ENCODE results near the gene MR1. TPM values are rescaled to one million over a fixed set of nuclear protein-coding genes. Genes with fewer than 3 reads are reported as not detected.

The MR1 gene
- total RNA-seq, 2 donors from 2014 or later = 3.0 to 8.7 TPM

DNA sequence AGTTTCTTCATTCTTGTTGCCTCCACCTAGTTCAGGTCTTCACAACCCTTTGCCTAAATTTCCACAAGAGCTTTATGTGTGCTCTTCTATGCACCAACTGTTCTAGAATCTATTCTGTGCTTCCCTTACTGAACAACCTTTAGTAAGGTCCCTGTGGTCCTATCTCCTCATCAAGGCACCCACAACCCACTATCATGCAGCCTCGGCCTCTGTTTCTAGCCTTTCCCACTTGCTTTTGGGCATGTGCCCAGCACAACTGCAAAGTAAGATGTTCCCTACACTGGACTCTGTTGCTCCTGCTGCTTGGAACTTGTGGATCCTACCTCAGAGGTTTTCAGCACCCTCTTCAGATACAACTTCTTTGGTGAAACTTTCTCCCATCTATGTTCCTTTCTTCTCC is 52.3 kb downstream of the MR1 start:
- H3K9me3 ChIP-seq = no peaks in the 10 kb centered on the region
- H3K27me3 ChIP-seq = no peaks in the 10 kb centered on the region
- intact Hi-C loops (cut with DNase I) = loop anchor here (2.0 to 5.0 kb wide), 2 partner anchors 44 to 57 kb away; no protein-coding TSS in a partner anchor
- H3K9ac ChIP-seq (ENCODE audit: low read depth in 2 of 2, low read length in 2 of 2) = no peak overlapping the region
- H3K4me3 ChIP-seq = no peak overlapping the region
- DNase-seq = no peak
- H3K27ac ChIP-seq = no peak overlapping the region
- no peaks in the 10 kb centered on the region for H3K36me3 ChIP-seq
- peaks cover under 1% of the 10 kb centered on the region for H3K4me1 ChIP-seq
- TF ChIP-seq, protein P1, sequence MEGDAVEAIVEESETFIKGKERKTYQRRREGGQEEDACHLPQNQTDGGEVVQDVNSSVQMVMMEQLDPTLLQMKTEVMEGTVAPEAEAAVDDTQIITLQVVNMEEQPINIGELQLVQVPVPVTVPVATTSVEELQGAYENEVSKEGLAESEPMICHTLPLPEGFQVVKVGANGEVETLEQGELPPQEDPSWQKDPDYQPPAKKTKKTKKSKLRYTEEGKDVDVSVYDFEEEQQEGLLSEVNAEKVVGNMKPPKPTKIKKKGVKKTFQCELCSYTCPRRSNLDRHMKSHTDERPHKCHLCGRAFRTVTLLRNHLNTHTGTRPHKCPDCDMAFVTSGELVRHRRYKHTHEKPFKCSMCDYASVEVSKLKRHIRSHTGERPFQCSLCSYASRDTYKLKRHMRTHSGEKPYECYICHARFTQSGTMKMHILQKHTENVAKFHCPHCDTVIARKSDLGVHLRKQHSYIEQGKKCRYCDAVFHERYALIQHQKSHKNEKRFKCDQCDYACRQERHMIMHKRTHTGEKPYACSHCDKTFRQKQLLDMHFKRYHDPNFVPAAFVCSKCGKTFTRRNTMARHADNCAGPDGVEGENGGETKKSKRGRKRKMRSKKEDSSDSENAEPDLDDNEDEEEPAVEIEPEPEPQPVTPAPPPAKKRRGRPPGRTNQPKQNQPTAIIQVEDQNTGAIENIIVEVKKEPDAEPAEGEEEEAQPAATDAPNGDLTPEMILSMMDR (IDR thresholded peaks at IDR 0.05) = no peak

DNA sequence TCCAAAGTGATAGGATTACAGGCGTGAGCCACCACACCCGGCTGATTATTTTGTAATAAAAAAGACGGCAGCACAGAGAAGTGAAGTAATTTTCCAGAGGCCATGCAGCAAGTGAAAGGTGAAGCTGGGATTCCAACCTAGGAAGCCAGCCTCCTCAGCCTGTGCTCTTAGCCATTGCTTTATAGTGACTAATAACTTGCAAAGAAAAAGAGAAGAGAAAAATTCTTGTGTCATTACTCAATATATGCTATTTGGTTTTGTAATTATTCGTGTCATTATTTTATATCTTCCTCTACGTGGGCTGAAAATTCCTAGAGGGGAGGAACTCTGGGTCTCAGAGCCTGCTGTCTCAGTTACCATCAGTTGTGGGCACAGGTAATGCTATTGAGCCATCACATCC is 53.1 kb downstream of the MR1 start:
- peaks cover 4% of the 10 kb centered on the region for H3K4me1 ChIP-seq
- no peaks in the 10 kb centered on the region for H3K9me3 ChIP-seq
- H3K27ac ChIP-seq = no peak overlapping the region
- H3K27me3 ChIP-seq = no peaks in the 10 kb centered on the region
- H3K36me3 ChIP-seq = no peaks in the 10 kb centered on the region
- TF ChIP-seq, protein P1 (IDR thresholded peaks at IDR 0.05) = no peak
- intact Hi-C loops (cut with DNase I) = loop anchor here (2.0 to 5.0 kb wide), 2 partner anchors 45 to 56 kb away; no protein-coding TSS in a partner anchor
- H3K9ac ChIP-seq (ENCODE audit: low read depth in 2 of 2, low read length in 2 of 2) = no peak overlapping the region
- no peak for DNase-seq
- no peak overlapping the region for H3K4me3 ChIP-seq

DNA sequence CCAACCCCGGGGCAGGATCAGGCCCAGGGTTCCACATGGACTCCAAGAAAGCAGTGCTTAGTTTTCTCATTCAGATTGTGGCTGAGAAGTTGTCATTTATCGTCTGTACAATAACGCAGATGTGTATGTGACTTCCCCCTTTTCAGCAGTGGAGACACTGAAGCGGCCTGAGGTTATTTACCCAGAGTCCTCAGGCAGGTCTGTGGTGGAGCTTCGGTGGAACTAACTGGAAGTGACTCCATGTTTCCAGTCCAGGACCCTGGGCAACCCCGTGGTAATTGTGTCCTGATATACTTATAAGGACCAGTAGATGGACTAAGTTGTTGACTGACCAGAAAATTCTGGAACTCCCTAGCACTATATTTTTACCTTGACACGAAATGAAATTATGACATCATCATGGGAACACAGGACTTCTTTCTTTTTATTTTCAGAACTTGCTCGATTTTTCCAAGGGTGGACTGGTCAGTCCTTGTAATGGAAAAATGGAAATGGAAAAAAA is 53.7 kb downstream of the MR1 start:
- Histone ChIP-seq H3K9ac (ENCODE audit: low read depth in 2 of 2, low read length in 2 of 2) (no peak overlapping the region), H3K27ac (peak overlapping the region; percentile 96), H3K4me1 (peaks cover 4% of the 10 kb centered on the region), H3K9me3 (no peaks in the 10 kb centered on the region), H3K4me3 (no peak overlapping the region), H3K27me3 (no peaks in the 10 kb centered on the region), H3K36me3 (no peaks in the 10 kb centered on the region)
- intact Hi-C loops (cut with DNase I) = loop anchor here (2.0 to 5.0 kb wide), 2 partner anchors 45 to 55 kb away; no protein-coding TSS in a partner anchor
- no peak for DNase-seq
- TF ChIP-seq, protein P1 (IDR thresholded peaks at IDR 0.05) = no peak

DNA sequence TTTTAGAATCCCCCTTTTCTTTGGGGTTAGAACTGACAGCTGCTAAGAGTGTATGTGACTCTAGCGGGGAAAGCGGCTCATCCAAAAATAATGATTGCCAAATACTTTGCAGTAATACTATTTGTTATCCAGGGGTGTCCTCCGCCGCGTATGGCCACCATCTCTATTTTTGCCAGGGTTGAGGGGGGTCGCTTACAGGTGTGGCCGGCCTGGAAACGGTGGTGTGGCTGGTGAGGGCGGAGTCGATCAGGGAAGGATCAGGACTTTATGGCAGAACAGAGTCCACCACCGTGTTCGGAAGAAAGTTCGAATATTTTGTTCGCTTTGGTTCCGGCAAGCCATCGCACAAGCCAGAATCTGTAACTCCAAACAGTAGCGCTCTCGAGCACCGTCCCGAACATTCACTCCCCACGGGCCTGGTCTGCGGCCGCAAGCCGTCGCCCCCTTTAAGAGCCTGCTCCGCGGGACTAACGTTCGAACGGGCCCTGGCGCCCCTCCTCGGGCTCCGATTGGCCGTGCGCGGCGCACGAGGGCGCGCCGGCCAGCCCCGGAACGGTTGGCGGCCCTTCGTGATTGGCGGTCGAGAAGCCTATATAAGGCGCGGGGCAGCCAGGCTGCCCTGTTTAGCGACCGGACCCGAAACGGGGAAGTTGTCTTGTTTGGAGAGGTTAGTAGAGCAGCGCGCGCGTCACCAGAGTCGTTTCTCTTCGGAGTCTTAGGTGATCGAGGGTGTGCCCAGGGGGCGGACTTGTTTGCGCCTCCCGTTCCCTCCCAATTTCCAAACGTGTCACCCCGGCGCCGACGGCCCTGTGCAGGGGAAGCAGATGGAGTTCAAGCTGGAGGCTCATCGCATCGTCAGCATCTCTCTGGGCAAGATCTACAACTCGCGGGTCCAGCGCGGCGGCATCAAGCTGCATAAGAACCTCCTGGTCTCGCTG is 54.6 kb downstream of the MR1 start, which contains the start of gene IER5:
TSS of gene IER5 (plus strand) at position 622 of the 938 bp plus-strand sequence. CDS start at position 825, 203 bp downstream.
- Histone ChIP-seq H3K27me3 (no peaks in the 10 kb centered on the region), H3K4me1 (peaks cover 4% of the 10 kb centered on the region), H3K27ac (peak within 1 kb of the TSS; percentile 96), H3K9ac (ENCODE audit: low read depth in 2 of 2, low read length in 2 of 2) (peak within 1 kb of the TSS; percentile 81 to 96), H3K9me3 (no peaks in the 10 kb centered on the region), H3K36me3 (no peaks in the 10 kb centered on the region), H3K4me3 (peak within 1 kb of the TSS; percentile 60)
- DNase-seq = peak; percentile 99
- intact Hi-C loops (cut with DNase I) = loop anchor here (5.0 kb wide), 1 partner anchor 46 kb away; no protein-coding TSS in a partner anchor
- TF ChIP-seq, protein P1 (IDR thresholded peaks at IDR 0.05) = no peak

DNA sequence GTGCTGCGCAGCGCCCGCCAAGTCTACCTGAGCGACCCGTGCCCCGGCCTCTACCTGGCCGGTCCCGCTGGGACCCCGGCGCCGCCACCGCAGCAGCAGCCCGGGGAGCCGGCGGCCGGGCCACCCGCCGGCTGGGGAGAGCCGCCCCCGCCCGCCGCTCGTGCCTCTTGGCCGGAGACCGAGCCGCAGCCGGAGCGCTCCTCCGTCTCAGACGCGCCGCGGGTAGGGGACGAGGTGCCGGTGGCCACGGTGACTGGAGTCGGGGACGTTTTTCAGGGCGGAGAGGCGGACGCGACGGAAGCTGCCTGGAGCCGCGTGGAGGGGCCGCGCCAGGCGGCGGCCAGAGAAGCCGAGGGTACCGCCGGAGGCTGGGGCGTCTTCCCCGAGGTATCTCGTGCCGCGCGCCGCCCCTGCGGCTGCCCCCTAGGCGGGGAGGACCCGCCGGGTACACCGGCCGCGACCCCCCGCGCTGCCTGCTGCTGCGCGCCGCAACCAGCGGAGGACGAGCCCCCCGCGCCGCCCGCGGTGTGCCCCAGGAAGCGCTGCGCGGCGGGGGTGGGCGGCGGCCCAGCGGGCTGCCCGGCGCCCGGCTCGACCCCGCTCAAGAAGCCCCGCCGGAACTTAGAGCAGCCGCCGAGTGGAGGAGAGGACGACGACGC is 55.4 kb downstream of the MR1 start:
- no peak for DNase-seq
- Histone ChIP-seq H3K27me3 (no peaks in the 10 kb centered on the region), H3K36me3 (no peaks in the 10 kb centered on the region), H3K9ac (ENCODE audit: low read depth in 2 of 2, low read length in 2 of 2) (peak overlapping the region; percentile 81 to 96), H3K27ac (peak overlapping the region; percentile 96), H3K4me1 (peaks cover 4% of the 10 kb centered on the region), H3K9me3 (no peaks in the 10 kb centered on the region), H3K4me3 (peak overlapping the region; percentile 60)
- TF ChIP-seq, protein P1 (IDR thresholded peaks at IDR 0.05) = no peak
- intact Hi-C loops (cut with DNase I) = loop anchor here (5.0 kb wide), 1 partner anchor 47 kb away; no protein-coding TSS in a partner anchor

All from colonic mucosa (tissue), 4 donors.